HUES6 (cell line): ENCODE results near the gene LIN54.

Experiments used
- H3K27ac ChIP-seq: 2 replicates; pipeline ENCODE4 v1.7.0; 2013; ENCODE audit warnings: low read depth, mild to moderate bottlenecking, low read length, inconsistent platforms
- H3K27me3 ChIP-seq: 2 replicates; pipeline ENCODE4 v1.6.1; 2013; ENCODE audit warnings: low read length; ENCODE audit not compliant: control insufficient read depth, insufficient read depth
- H3K36me3 ChIP-seq: 2 replicates; pipeline ENCODE4 v1.6.1; 2013; ENCODE audit warnings: low read length; ENCODE audit not compliant: control insufficient read depth, insufficient read depth
- H3K4me1 ChIP-seq: 2 replicates; pipeline ENCODE4 v1.6.1; 2013; ENCODE audit warnings: low read length; ENCODE audit not compliant: control insufficient read depth, insufficient read depth
- H3K4me3 ChIP-seq: 2 replicates; pipeline ENCODE4 v1.5.1; 2013; ENCODE audit warnings: low read depth, low read length
- H3K9ac ChIP-seq: one replicate; pipeline ENCODE4 v1.6.1; 2013; ENCODE audit warnings: mild to moderate bottlenecking, low read length
- H3K9me3 ChIP-seq: 2 replicates; pipeline ENCODE4 v1.6.1; 2013; ENCODE audit warnings: low read depth, low read length; ENCODE audit not compliant: control insufficient read depth, insufficient read depth

LIN54 gene

DNA sequence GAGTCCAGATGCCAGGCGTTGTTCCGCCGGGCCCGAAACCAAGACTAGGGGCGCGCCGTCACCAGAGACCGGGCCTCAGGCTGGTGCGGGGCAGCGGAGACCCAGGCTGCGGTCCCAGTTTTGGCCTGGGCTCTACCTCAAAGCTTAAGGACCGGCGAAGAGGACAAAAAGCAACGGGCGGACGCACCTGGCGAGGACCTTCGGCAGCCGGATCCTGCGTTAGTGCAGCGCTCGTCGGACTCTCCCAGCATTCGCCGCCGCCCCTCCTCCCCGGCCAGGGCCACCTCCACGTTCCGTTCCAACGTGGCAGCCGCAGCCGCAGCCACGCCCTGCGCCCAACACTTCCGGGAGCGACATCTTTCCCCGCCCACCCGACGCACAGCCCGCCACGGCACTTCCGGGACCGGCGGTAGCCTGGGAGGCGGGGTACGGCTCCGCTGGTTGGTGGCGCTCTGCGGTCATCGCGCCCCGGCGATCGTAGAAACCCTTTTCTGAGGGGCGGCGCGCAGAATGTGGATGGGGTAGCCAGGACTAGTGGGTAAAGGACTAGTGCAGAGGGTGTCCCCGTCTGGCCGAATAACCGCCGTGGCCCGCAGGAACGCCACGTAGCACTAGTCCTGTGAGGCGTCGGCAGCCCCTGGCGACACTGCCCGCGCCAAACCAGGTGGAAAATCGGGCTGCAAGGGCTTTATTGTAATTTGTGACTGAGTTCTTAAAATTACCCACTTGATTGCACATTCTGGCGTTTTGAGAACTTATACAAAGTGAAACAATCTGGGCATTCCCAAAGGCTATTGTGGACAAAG lies 119.5 kb downstream of the LIN54 start, which contains the start of gene SEC31A:
Gene SEC31A, minus strand, starts transcription at position 253 of the 806 bp plus-strand sequence. CDS start 9,217 bp downstream, outside the sequence.
- Histone ChIP-seq H3K27ac (peak within 1 kb of the TSS; percentile 86), H3K36me3 (peaks cover 37% of the 10 kb centered on the region), H3K27me3 (no peaks in the 10 kb centered on the region), H3K9me3 (no peaks in the 10 kb centered on the region), H3K4me1 (peaks cover 4% of the 10 kb centered on the region), H3K9ac (peak within 1 kb of the TSS; percentile 94), H3K4me3 (peak within 1 kb of the TSS; percentile 88)

DNA sequence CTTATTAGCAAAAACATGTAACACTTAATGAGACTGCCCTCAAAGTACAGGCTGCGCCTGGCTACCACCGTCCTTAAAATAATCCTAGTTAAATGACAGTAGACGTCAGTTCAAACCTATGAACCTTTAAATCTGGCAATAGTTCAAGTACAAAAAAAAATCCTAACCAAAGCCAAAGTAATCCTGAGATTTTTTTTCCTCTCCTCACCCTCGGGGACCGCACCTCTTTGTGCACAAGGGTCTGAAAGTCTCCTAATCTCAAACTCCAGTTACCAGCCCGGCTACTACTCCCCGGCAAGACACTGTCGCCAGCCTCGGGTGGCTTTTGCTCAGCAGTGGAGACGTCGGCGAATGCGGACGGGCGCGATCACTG lies 120.1 kb downstream of the LIN54 start:
- Histone ChIP-seq H3K36me3 (peaks cover 31% of the 10 kb centered on the region), H3K4me1 (peaks cover 4% of the 10 kb centered on the region), H3K9me3 (no peaks in the 10 kb centered on the region), H3K9ac (peak overlapping the region; percentile 94), H3K4me3 (peak overlapping the region; percentile 88), H3K27ac (peak overlapping the region; percentile 86), H3K27me3 (no peaks in the 10 kb centered on the region)

- no peaks in the 10 kb centered on the region for H3K27me3 ChIP-seq
- peaks cover 4% of the 10 kb centered on the region for H3K4me1 ChIP-seq
- no peaks in the 10 kb centered on the region for H3K9me3 ChIP-seq
- H3K36me3 ChIP-seq: peaks cover 19% of the 10 kb centered on the region
- no peak overlapping the region for H3K27ac ChIP-seq
- H3K4me3 ChIP-seq: peak overlapping the region; percentile 88
- no peak overlapping the region for H3K9ac ChIP-seq
These were observed 121.3 kb downstream of the LIN54 start for GRCh38 chr4:82889287-82889686.

DNA sequence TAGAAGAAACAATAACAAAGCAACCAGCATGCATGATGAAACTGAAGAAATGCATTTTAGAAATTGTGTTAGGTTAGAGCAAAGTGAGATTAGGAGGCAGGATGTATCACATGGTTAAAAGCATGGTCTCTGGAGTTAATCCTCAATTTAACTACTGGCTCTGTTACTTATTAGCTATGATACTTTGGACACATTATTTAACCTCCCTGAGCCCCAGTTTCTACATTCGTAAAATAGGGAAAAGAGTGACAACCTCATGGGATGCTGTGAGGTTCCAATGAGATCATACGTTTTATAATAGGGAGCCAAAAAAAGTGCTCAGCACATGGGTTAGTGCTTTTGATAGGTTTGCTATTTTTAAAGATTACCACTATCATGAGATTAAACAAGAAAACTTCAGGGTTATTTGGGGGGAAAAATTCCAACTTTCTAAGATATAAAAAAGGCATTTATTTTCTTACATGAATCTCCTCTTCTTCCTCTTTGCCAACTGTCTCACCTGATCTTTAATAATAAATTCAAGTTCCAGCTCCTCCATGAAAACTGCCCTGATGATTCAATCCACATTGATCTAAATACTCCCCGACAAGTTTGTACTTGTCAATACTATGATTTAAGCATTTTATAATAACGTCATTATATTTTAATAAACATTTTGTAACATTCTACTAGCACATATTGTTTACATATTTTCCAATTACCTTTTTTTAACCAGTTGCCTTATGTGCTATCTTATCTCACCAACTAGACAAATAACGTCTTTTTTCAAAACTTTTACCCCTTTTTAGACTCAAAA lies 124.3 kb downstream of the LIN54 start:
- no peak overlapping the region for H3K4me3 ChIP-seq
- H3K9ac ChIP-seq: no peak overlapping the region
- peak overlapping the region; percentile 4; the same call in 1 of the 2 replicates for H3K27ac ChIP-seq

GRCh38 chr4:82885410-82885809 lies 125.2 kb downstream of the LIN54 start:
- Histone ChIP-seq H3K4me3 (no peak overlapping the region), H3K4me1 (peaks cover 4% of the 10 kb centered on the region; the same call in 1 of the 2 replicates)

More for the DNA sequence above, 124.3 kb downstream of the LIN54 start:
- Histone ChIP-seq H3K4me1 (peaks cover 4% of the 10 kb centered on the region; the same call in 1 of the 2 replicates), H3K9me3 (no peaks in the 10 kb centered on the region), H3K27me3 (no peaks in the 10 kb centered on the region), H3K36me3 (peaks cover 6% of the 10 kb centered on the region)

More at GRCh38 chr4:82885410-82885809, 125.2 kb downstream of the LIN54 start:
- Histone ChIP-seq H3K27me3 (no peaks in the 10 kb centered on the region), H3K36me3 (peaks cover 11% of the 10 kb centered on the region), H3K9ac (no peak overlapping the region), H3K9me3 (no peaks in the 10 kb centered on the region), H3K27ac (peak overlapping the region; percentile 65; the same call in 1 of the 2 replicates)
